GM18526 (cell line): ENCODE results near the gene SP4.

ENCODE experiments used
- POLR2A ChIP-seq: IDR thresholded peaks from 3 replicates; pipeline ENCODE4 v1.6.1; 2011; ENCODE audit not compliant: insufficient read length; ENCODE audit errors: extremely low read depth

The SP4 gene

GRCh38 chr7:21542891-21543527 lies 115.1 kb downstream of the SP4 start, which contains the start of gene DNAH11:
DNAH11 (plus strand) TSS chr7:21543039; CDS start chr7:21543246, 207 bp downstream.
- no peak for TF ChIP-seq POLR2A

DNA sequence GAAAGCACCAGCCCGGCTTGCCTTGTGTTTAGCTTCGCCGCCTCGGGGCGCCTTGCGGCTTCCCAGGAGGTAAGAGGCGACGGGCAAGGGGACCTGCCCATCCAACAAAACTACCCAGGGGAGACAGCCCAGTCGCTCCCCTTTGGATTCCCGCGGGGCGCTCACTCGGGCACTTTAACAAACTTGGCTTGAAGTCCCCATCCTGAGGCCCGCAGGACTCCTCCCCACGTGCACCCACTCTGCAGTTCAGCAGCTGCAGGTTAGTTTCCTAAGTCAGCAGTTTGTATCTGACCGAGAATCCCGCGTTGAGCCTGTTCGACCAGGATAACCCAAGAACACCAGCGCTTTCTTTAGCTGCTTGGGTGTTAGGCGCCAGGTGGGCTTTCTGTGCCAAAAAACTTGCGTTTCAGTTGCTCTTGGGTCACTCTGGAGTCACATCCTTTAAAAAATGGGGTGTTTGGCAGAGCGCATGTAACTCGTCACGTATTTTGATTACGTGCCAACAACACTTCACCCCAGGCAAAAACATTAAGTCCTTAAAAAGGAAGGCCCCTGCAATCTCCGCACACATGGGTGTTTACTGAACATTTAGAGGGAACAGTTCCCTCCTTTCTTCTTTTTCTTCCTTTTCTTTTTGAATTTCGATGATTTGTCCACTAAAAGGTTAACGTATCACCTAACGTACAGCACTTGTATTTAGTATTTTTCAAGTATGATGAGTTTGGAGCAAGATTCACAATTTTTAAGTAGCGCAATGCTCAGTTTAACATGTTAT lies 115.8 kb downstream of the SP4 start:
- no peak for TF ChIP-seq POLR2A

DNA sequence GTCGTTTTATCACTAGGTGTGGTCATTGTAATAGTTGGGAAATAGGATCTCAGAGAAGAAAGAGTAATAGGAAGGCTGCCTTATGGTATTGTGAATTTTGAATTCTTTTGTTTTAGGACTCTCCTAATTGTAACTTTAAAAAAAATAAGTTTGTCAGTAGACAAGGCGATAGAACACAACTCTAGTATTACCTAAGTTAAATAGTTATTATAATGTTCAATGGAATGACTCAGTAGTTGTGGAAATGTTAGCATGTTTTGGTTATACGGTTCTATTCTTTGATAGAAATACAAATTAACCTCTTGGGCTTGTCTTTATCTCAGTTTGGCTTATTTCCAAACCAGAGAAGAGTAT lies 116.4 kb downstream of the SP4 start:
- TF ChIP-seq POLR2A = no peak

- no peak for TF ChIP-seq POLR2A
Observed at GRCh38 chr7:21544715-21545114, 116.8 kb downstream of the SP4 start.

- TF ChIP-seq POLR2A = no peak
Observed at GRCh38 chr7:21547501-21547900, 119.6 kb downstream of the SP4 start.

DNA sequence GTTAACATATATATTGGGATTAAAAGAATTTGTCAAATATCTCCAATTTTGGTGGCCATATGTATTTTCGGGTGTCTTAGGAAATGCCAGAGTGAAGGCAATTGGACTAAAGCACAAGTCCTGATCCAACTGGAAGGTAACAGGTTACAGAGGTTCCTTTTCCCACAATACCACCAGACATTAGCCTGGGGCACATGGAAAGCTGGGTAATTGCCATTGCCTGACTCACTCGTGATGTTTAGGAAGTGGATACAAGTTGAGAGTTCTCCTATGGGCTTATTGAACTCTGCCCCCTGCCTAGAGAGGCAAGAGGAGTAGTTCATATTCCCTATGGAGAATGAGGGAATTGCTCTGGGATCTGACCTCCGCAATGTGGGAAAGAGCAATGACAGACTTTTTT lies 120.6 kb downstream of the SP4 start:
- no peak for TF ChIP-seq POLR2A

DNA sequence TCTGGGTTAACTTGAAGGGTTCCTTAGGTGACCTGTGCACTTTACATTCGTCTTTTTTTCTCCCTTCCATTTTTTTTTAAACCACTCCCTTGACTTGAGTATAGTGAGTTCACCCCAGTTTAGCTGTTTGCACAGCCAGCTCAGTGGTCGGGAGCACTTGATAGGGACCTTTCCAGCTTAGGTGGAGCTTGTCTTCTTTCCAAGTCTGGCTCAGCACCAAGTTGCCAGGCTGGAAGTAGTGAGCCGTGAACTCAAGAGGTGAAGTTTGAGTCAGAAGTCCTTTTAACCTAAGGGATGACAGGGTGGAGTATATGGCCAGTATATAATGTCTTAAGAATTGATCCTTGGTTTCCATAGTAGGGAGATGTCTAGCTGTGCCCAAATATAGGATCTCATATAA lies 122.2 kb downstream of the SP4 start:
- no peak for TF ChIP-seq POLR2A

GRCh38 chr7:21550821-21551531 lies 123.1 kb downstream of the SP4 start:
- TF ChIP-seq POLR2A = no peak

GRCh38 chr7:21562385-21562784 lies 134.5 kb downstream of the SP4 start:
- TF ChIP-seq POLR2A = no peak
